Fibroblast of peridontal ligament (primary cell): ENCODE data around the gene PRDM10.

Experiments used
- DNase-seq: peaks from one replicate; pipeline ENCODE4 v3.0.0-alpha.2; 2010; ENCODE audit errors: extremely low read depth

The PRDM10 gene

GRCh38 chr11:130006929-130007328, 4.3 kb upstream of the PRDM10 start:
- no peak for DNase-seq

DNA sequence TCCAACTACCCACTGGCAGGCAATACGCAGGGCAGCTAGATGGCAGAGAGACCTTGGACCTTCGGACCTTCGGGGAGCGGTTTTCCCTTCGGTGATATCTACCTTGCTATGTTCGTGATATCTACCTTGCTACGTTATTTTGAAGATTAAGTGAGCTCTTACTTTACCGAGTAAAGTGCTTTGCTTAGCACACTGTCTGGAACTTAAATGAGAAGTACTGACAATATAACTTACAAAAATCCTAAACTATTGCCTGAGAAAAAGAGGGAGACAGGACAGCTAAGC, 1.0 kb upstream of the PRDM10 start:
- no peak for DNase-seq

- peak; percentile 99 for DNase-seq
Observed at GRCh38 chr11:130002846-130003716, 446 bp upstream of the PRDM10 start.

DNA sequence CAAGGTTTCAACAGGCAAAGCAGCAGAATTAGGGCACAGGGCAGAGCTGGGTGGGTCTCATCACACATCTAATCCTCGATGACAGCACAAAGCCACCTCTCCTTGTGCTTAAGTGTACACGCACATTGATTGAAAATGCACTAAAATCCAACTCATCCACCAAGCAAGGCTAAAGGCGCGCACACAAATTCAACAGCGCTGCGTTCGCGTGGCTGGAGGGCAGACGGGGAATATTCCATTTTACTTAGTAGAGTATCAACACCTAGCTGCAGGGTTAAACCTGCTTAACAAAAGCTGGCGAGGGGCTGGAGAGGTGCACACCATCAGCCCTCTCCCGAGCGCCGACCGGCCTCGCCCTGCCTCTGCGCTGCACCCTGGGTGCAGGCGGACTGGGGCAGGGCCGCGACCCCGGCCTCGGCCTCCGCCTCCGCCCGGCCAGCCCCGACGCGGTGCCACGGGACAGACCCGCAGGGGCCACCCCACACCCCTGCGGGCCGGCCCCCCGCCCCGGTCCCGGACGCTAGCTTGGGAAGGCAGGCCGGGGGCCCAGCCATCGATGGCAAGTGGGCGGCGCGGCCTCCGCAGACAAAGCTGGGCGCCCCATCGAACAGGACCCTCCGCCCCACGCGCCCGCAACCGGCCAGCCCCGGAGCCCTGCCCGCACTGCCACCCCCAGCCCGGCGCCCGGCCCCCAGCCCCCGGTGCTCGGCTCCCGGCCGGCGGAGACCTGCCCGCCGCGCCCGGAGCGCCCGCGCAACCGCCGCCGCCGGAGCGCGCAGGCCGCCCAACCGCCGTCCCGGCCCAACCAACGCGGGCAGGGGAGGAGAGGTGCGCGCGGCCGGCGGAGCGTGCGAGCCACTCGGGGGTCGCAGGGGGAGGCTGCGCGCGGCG, 929 bp downstream of the PRDM10 start:
- peak; percentile 41 for DNase-seq

- no peak for DNase-seq
Observed at GRCh38 chr11:130000552-130001176, 2.0 kb downstream of the PRDM10 start.

DNA sequence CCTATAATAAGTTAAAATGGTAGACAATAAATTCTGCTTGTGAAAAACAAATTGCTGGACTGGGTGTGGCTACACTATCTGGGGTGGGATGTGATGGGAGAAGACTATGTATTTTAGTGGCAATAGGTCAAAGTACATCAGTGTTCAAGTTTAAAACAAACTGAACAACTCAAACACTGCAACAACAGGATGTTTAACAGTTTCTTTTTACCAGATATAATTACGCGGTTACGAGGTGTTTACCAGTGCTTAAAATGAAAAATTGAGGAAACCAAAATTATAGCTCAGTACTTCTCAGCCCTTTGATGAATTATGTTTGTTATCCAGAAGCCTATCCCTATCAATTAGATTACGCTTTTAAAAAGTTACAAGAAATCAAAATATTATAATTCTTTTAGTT, 3.2 kb downstream of the PRDM10 start:
- DNase-seq, result no peak

- DNase-seq, result no peak
Observed at GRCh38 chr11:129998905-129999304, 3.7 kb downstream of the PRDM10 start.

- no peak for DNase-seq
Observed at GRCh38 chr11:129998107-129998506, 4.5 kb downstream of the PRDM10 start.

GRCh38 chr11:129997513-129997912, 5.1 kb downstream of the PRDM10 start:
- no peak for DNase-seq

DNA sequence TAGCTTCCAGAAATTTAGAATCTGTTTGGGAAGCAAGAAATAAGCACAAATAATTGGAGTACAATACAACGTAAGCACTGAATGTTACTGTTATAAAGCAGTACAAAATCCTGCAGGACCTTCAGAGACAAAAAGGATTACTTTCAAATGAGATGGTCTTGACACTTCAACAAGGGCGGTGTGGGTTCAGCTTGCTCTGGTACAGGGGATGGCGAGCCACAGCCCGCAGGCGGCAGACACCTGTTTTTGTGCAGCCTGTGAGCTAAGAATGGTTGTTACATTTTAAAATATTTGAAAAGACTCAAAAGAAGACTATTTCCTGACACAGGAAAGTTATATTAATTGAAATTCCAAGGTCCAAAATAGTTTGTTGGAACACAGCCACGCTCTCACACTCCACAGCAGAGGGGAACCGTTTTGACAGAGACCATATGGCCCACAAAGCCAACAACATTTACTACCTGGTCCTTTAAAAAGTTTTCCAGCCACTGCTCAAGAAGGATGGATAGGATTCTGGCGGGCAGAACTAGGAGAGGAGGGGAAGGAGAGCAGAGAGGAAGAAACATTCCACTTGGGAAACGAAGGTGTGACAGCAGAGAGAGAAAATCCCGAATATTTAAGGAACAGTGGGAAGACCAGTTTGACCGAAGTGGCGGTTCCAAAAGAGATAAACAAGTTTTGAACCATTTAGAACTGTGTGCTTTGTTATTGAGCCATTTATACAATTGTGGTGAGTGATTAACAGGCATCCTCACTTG, 6.3 kb downstream of the PRDM10 start:
- DNase-seq, result no peak

GRCh38 chr11:129995163-129995562, 7.5 kb downstream of the PRDM10 start:
- no peak for DNase-seq

DNA sequence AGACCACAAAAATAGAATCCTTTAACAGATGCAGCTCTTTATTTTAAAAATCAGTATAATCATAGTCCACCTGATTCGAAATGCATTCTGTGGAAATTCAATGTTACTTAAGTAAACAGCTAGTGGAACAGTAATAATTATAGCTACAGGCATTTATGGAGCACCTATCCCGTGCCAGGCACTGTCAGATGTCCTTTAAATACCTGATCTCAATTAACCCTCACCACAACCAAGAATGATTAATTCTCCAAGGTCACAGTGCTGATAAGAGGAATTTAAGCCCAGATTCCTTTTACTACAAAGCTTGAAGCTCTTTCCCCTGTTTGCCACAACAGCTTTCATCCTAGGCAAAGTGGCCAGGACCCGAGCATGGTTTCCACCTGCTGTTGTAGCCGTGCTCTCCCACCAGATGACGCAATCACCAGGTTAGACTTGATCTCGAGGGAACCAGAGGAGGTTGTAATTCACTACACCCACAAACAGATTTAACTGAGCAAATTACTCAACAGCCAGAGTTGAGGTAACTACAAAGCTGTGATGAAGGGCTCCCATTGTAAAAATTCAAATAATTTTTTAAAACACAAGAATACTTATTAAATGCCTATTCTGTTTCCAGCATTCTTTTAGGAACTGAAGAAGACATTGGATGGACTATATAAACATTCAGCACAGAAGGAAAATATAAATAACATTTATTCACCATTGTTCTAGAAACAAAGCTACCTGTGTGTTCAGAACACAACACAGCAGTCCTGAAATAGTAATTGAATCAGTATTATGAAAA, 10.3 kb downstream of the PRDM10 start:
- DNase-seq, result no peak

GRCh38 chr11:129989149-129989813, 13.4 kb downstream of the PRDM10 start:
- DNase-seq, result no peak

DNA sequence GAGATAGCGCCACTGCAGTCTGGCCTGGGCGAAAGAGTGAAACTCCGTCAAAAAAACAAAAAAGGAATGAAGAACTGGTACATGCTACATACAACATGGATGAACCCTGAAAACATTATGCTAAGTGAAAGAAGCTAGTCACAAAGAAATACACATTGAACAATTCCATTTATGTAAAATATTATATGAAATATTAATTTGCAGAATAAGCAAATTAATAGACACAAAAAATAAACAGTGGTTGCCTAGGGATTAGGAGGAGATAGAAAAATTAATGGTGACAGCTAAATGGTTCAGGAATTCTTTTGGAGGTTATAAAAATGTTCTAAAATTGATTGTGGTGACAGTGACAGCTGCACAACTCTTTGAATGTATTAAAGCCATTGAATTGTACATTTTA, 14.7 kb downstream of the PRDM10 start:
- DNase-seq, result no peak

DNA sequence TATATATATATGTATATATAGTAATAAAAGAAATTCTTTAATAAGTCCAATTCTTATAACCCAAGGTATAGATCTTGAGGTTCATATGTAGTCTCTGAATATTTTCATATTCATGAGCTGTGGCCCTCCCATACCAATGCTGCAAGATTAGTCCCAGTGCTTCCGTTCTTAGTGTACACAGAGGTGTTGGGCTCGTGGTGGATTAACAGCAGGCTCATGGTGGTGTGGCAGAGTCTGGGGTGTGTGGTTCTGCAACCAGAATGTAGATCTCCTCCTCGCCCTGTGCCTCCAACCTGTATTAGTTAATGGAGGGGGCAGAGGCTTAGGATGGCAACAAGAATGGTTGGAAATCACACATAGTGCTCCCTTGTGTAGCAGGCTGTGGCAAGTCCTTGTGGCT, 16.8 kb downstream of the PRDM10 start:
- no peak for DNase-seq

GRCh38 chr11:129980086-129980485, 22.5 kb downstream of the PRDM10 start:
- no peak for DNase-seq

GRCh38 chr11:129979046-129979605, 23.5 kb downstream of the PRDM10 start:
- no peak for DNase-seq

DNA sequence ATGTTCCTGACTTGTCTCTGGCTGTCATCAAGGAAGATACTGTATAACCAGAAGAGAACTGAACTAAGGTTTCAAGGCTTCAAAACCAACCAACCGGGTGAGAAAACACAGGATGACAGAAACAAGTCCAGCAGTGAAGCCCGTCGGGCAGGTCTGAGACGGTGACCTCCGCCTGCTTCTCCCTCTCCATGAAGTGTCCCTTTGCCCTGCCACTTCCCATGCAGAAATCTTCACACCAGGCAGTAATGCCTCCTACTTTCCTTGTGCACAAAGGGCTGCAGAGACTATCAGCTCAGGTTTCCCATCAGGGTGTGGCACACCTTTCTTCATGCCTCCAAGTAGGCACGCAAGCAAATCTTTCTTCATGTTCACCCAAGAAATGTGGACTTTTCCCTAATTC, 24.2 kb downstream of the PRDM10 start:
- DNase-seq, result no peak

DNA sequence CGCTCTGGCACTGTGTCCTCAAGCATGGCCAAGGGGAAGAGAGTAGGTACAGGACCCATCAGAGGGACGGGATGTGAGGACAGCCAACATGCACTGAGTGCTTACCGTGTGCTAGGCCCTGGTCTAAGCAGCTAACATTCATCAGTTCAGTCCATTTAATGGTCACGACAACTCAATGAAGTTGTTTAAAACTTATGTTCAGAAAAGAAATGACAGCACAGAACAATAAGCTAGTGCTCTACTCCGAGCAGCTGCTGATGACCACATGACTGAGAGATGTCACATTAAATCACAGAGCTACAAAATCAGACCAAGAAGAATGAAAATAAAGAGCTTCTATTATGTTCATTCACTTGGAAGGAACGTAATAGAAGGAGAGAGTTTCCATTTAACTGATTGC, 26.3 kb downstream of the PRDM10 start:
- DNase-seq, result no peak

DNA sequence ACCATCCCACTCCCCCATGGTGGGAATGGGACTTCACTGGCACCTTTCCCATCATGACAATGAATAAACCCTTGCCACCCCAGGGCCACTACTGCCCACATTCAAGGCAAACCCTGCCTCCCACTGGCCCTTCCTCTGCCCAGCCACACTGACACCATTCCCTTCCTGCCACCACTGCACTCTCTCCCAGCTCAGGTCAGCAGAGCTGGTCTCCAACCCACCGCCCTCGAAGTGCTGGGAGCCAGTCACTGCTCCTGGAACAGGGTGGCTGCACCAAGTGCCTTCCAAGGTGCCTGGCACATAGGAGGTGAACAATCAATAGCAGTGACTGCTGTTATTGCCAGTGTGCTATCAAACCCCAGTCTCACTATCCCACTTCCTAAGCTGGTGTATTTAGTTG, 27.1 kb downstream of the PRDM10 start:
- no peak for DNase-seq
